ENCODE measurements around the gene CHRNA4. TPM values are rescaled to one million over a fixed set of nuclear protein-coding genes. Genes with fewer than 3 reads are reported as not detected.

The CHRNA4 gene
- polyA plus RNA-seq, 1 donor (not counting 4 experiments of a cell fraction or from before 2014, with no cell fraction given), result not detected

- Histone ChIP-seq H3K9me3 (ENCODE audit: control insufficient read depth, low read depth, low read length) (no peaks in the 10 kb centered on the region), H3K9me1 (ENCODE audit: control insufficient read depth, extremely low read depth, insufficient read depth, low read length) (no peaks in the 10 kb centered on the region), H3K27ac (ENCODE audit: control insufficient read depth, insufficient read depth, low read length) (no peak overlapping the region), H3K4me2 (ENCODE audit: control insufficient read depth, extremely low read depth, insufficient read depth, low read depth, low read length) (no peak overlapping the region), H2AFZ (ENCODE audit: control insufficient read depth, low read length) (no peak overlapping the region), H3K36me3 (ENCODE audit: control insufficient read depth in 2 of 2, extremely low read depth in 1 of 2, insufficient read depth in 2 of 2, low read length in 2 of 2) (no peaks in the 10 kb centered on the region), H3K9ac (ENCODE audit: control insufficient read depth, extremely low read depth, insufficient read depth, low read length) (no peak overlapping the region), H3K4me3 (ENCODE audit: control insufficient read depth in 2 of 3, extremely low read depth in 1 of 3, insufficient read depth in 2 of 3, low read depth in 1 of 3, low read length in 3 of 3) (no peak overlapping the region), H3K4me1 (ENCODE audit: control insufficient read depth, extremely low read depth, insufficient read depth, low read length) (no peaks in the 10 kb centered on the region), H4K20me1 (ENCODE audit: control insufficient read depth, extremely low read depth, insufficient read depth, low read length) (no peaks in the 10 kb centered on the region), H3K79me2 (ENCODE audit: control insufficient read depth, insufficient read depth, low read length) (no peaks in the 10 kb centered on the region), H3K27me3 (ENCODE audit: control insufficient read depth, extremely low read depth, insufficient read depth, low read length) (peaks cover 13% of the 10 kb centered on the region)
- TF ChIP-seq EZH2 (IDR thresholded peaks at IDR 0.05; ENCODE audit: low read length) (no peak), CTCF (optimal IDR thresholded peaks at IDR 0.05 in 1 of 3, IDR thresholded peaks at IDR 0.05 in 1 of 3, conservative IDR thresholded peaks at IDR 0.05 in 1 of 3; ENCODE audit: extremely low read depth in 1 of 3, insufficient read depth in 2 of 3, low read length in 3 of 3) (no peak)
- DNase-seq (ENCODE audit: low read depth, low spot score) (no peak), FAIRE-seq (no peak)
- dilution Hi-C loops (cut with MboI; ENCODE audit: extremely low pct_ligation_motif_present, low sequenced_read_pairs), result no loop called here
These were observed 48.3 kb downstream of the CHRNA4 start for GRCh38 chr20:63312690-63313348.

- Histone ChIP-seq H3K9me1 (ENCODE audit: control insufficient read depth, extremely low read depth, insufficient read depth, low read length) (no peaks in the 10 kb centered on the region), H3K4me3 (ENCODE audit: control insufficient read depth in 2 of 3, extremely low read depth in 1 of 3, insufficient read depth in 2 of 3, low read depth in 1 of 3, low read length in 3 of 3) (no peak overlapping the region), H3K4me2 (ENCODE audit: control insufficient read depth, extremely low read depth, insufficient read depth, low read depth, low read length) (no peak overlapping the region), H2AFZ (ENCODE audit: control insufficient read depth, low read length) (no peak overlapping the region), H3K4me1 (ENCODE audit: control insufficient read depth, extremely low read depth, insufficient read depth, low read length) (no peaks in the 10 kb centered on the region), H4K20me1 (ENCODE audit: control insufficient read depth, extremely low read depth, insufficient read depth, low read length) (no peaks in the 10 kb centered on the region), H3K79me2 (ENCODE audit: control insufficient read depth, insufficient read depth, low read length) (no peaks in the 10 kb centered on the region), H3K27me3 (ENCODE audit: control insufficient read depth, extremely low read depth, insufficient read depth, low read length) (peaks cover 13% of the 10 kb centered on the region), H3K9me3 (ENCODE audit: control insufficient read depth, low read depth, low read length) (no peaks in the 10 kb centered on the region), H3K36me3 (ENCODE audit: control insufficient read depth in 2 of 2, extremely low read depth in 1 of 2, insufficient read depth in 2 of 2, low read length in 2 of 2) (no peaks in the 10 kb centered on the region), H3K9ac (ENCODE audit: control insufficient read depth, extremely low read depth, insufficient read depth, low read length) (no peak overlapping the region), H3K27ac (ENCODE audit: control insufficient read depth, insufficient read depth, low read length) (no peak overlapping the region)
- TF ChIP-seq CTCF (optimal IDR thresholded peaks at IDR 0.05 in 1 of 3, IDR thresholded peaks at IDR 0.05 in 1 of 3, conservative IDR thresholded peaks at IDR 0.05 in 1 of 3; ENCODE audit: extremely low read depth in 1 of 3, insufficient read depth in 2 of 3, low read length in 3 of 3) (no peak), EZH2 (IDR thresholded peaks at IDR 0.05; ENCODE audit: low read length) (no peak)
- no peak for FAIRE-seq
- dilution Hi-C loops (cut with MboI; ENCODE audit: extremely low pct_ligation_motif_present, low sequenced_read_pairs), result no loop called here
- no peak for DNase-seq (ENCODE audit: low read depth, low spot score)
These were observed 48.9 kb downstream of the CHRNA4 start for GRCh38 chr20:63312273-63312672.
